Progenitor cell of endocrine pancreas (in vitro differentiated cells): Measurements from ENCODE around the gene COL6A3. TPM values are rescaled to one million over a fixed set of nuclear protein-coding genes. Genes with fewer than 3 reads are reported as not detected.

Source experiments
- DNase-seq: peaks from one replicate; pipeline ENCODE4 v3.0.0; 2021; ENCODE audit warnings: low spot score; ENCODE audit not compliant: unreplicated experiment
- H3K27ac Mint-ChIP-seq: 2 replicates; pipeline ENCODE4 v1.8.0; 2021; ENCODE audit warnings: mild to moderate bottlenecking, moderate library complexity, mixed read lengths
- H3K27me3 Mint-ChIP-seq: 2 replicates; pipeline ENCODE4 v1.8.0; 2021; ENCODE audit warnings: mixed read lengths
- H3K36me3 Mint-ChIP-seq: 2 replicates; pipeline ENCODE4 v1.8.0; 2022; ENCODE audit warnings: mixed read lengths; ENCODE audit not compliant: insufficient read depth
- H3K4me1 Mint-ChIP-seq: 2 replicates; pipeline ENCODE4 v1.8.0; 2021; ENCODE audit warnings: low read depth, mixed read lengths
- H3K4me3 Mint-ChIP-seq: 2 replicates; pipeline ENCODE4 v1.8.0; 2021; ENCODE audit warnings: low read depth, mild to moderate bottlenecking, moderate library complexity, mixed read lengths
- H3K9me3 Mint-ChIP-seq: 2 replicates; pipeline ENCODE4 v1.8.0; 2021; ENCODE audit warnings: low read depth, mixed read lengths
- total RNA-seq: library from RNA; stranded (reverse); gene quantifications from 2 replicates; pipeline ENCODE4 v1.2.1, GENCODE V29; 2021
- TF ChIP-seq, protein P1 (sequence below): fragments of 200-600 bp; sonication (generic); IDR thresholded peaks from one replicate; pipeline ENCODE4 v1.5.0; 2021; ENCODE audit warnings: antibody characterized with exemption, mild to moderate bottlenecking; ENCODE audit not compliant: unreplicated experiment

The COL6A3 gene
- total RNA-seq, 1 donor from 2014 or later, result 1.0 TPM

DNA sequence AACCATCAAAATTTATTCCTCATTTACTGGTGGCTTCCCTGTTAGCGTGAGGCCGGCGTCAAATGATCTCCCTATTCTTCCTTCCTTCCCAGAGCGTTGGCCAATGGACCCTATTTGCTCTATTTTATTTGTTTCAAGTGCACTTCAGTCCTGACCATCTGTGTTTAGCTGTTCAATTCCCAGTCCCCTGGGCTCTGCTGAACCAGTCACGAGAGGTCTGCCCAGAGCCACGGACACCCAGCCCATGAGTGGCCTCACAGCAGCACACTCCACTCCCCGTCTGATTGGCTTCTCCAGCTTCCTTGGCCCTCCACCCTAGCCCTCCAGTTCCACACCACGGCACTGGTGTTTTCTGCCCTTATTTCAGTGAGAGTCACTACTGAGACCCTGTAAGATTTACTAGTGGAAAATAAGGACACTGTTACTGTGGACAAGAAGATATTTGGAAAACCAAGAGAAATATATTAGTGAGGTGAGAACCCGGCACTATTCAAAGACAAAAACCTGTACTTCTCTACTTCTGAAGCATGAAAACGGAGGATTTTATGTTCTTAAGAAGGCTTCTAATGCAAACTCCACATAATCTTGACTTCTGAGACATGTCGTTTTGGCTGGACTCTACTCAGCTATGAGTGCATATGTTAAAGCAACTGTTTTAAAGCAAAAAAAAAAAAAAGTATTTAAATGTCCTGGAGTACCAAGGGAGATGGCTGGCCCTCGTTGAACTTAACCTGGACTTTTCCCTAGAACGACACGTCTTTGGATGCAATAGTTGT, 86.6 kb downstream of the COL6A3 start:
- H3K4me1 Mint-ChIP-seq, result peaks cover 1% of the 10 kb centered on the region
- H3K9me3 Mint-ChIP-seq, result no peaks in the 10 kb centered on the region

GRCh38 chr2:237326266-237327171, 87.4 kb downstream of the COL6A3 start:
- no peak overlapping the region for H3K4me3 Mint-ChIP-seq
- no peaks in the 10 kb centered on the region for H3K9me3 Mint-ChIP-seq
- no peaks in the 10 kb centered on the region for H3K36me3 Mint-ChIP-seq
- H3K4me1 Mint-ChIP-seq, result no peaks in the 10 kb centered on the region
- H3K27me3 Mint-ChIP-seq, result peaks cover 17% of the 10 kb centered on the region
- H3K27ac Mint-ChIP-seq, result no peak overlapping the region
- TF ChIP-seq, protein P1, sequence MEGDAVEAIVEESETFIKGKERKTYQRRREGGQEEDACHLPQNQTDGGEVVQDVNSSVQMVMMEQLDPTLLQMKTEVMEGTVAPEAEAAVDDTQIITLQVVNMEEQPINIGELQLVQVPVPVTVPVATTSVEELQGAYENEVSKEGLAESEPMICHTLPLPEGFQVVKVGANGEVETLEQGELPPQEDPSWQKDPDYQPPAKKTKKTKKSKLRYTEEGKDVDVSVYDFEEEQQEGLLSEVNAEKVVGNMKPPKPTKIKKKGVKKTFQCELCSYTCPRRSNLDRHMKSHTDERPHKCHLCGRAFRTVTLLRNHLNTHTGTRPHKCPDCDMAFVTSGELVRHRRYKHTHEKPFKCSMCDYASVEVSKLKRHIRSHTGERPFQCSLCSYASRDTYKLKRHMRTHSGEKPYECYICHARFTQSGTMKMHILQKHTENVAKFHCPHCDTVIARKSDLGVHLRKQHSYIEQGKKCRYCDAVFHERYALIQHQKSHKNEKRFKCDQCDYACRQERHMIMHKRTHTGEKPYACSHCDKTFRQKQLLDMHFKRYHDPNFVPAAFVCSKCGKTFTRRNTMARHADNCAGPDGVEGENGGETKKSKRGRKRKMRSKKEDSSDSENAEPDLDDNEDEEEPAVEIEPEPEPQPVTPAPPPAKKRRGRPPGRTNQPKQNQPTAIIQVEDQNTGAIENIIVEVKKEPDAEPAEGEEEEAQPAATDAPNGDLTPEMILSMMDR, result no peak
- no peak for DNase-seq

More for the DNA sequence above, 86.6 kb downstream of the COL6A3 start:
- TF ChIP-seq, protein P1, result no peak
- Mint-ChIP-seq H3K4me3 (no peak overlapping the region), H3K36me3 (no peaks in the 10 kb centered on the region), H3K27ac (no peak overlapping the region), H3K27me3 (peaks cover 17% of the 10 kb centered on the region)
- no peak for DNase-seq

- Mint-ChIP-seq H3K4me3 (no peak overlapping the region), H3K27ac (no peak overlapping the region), H3K9me3 (no peaks in the 10 kb centered on the region), H3K27me3 (peaks cover 27% of the 10 kb centered on the region), H3K4me1 (no peaks in the 10 kb centered on the region), H3K36me3 (no peaks in the 10 kb centered on the region)
- no peak for DNase-seq
- TF ChIP-seq, protein P1, result no peak
These were observed 89.1 kb downstream of the COL6A3 start for GRCh38 chr2:237324837-237325236.

DNA sequence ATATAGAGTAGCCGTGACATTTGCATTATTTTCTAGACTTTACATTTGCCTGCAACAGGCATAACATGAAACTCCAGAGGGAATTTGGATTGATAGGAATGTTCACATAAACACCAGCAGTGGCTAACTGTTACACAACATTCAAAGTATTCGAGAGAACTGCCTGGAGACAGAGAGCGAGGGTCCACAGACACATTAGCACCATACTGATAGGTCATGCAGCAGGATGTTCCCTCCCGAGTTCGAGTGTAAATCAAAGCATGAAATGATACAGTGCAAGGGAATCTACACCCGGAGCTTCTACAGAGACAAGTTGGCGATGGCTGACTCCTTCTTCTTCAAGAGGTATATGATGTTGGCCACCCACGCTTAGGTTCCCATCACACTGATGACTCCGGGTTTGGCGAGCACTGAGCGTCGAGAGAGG, 89.5 kb downstream of the COL6A3 start:
- TF ChIP-seq, protein P1, result no peak
- Mint-ChIP-seq H3K4me3 (no peak overlapping the region), H3K9me3 (no peaks in the 10 kb centered on the region), H3K36me3 (no peaks in the 10 kb centered on the region), H3K4me1 (no peaks in the 10 kb centered on the region), H3K27ac (no peak overlapping the region), H3K27me3 (peaks cover 30% of the 10 kb centered on the region)
- DNase-seq, result no peak

DNA sequence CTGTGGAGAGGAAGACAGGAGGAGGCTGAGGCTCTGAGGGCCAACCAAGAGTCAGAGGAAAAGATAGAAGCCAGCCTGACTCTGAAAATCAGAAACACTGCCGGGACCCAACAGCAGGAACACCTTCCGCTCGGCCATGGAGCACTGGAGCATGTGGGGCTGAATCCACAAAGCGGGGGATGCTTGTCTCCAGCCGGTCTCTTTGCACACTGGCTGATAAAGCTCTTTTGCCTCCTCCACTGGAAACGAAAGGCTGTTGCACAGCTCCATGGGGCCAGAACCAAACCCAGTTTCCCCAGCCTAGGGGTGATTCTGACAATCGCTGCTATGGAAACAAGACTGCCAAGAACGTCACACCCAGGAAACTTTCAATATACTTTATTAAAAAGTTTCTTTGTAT, 90.3 kb downstream of the COL6A3 start:
- peaks cover 35% of the 10 kb centered on the region for H3K27me3 Mint-ChIP-seq
- DNase-seq, result no peak
- no peaks in the 10 kb centered on the region for H3K9me3 Mint-ChIP-seq
- TF ChIP-seq, protein P1, result no peak
- H3K27ac Mint-ChIP-seq, result no peak overlapping the region
- H3K36me3 Mint-ChIP-seq, result no peaks in the 10 kb centered on the region
- H3K4me1 Mint-ChIP-seq, result peaks cover 3% of the 10 kb centered on the region
- no peak overlapping the region for H3K4me3 Mint-ChIP-seq
